Measurements from ENCODE around the gene WIZ. TPM values are rescaled to one million over a fixed set of nuclear protein-coding genes. Genes with fewer than 3 reads are reported as not detected.
"Not testable (repeated sequence)": the region's sequence is repeated elsewhere in the genome, so short reads cannot be mapped to it uniquely, and the experiment has no call there.

WIZ gene
- total and polyA plus RNA-seq, 2 experiments from 2014 or later: 8.9 to 39.5 TPM

- ATAC-seq (no peak), DNase-seq (ENCODE audit: low spot score) (no peak)
- H3K36me3 ChIP-seq (ENCODE audit: insufficient read depth): no peaks in the 10 kb centered on the region
- H3K9me2 ChIP-seq (ENCODE audit: insufficient read depth): no peaks in the 10 kb centered on the region
- no peaks in the 10 kb centered on the region for H3K4me1 ChIP-seq (ENCODE audit: insufficient read depth)
- Mint-ChIP-seq H3K27ac (no peak overlapping the region), H3K4me3 (no peak overlapping the region), H3K9me3 (peaks cover 71% of the 10 kb centered on the region), H3K36me3 (ENCODE audit: low read depth) (peaks cover 22% of the 10 kb centered on the region), H3K27me3 (ENCODE audit: insufficient read depth, low read depth, poor library complexity) (peaks cover 2% of the 10 kb centered on the region), H3K4me1 (no peaks in the 10 kb centered on the region)
- no peak overlapping the region for H3K27ac ChIP-seq (ENCODE audit: low read depth)
- H3K4me2 ChIP-seq: no peak overlapping the region
- no peaks in the 10 kb centered on the region for H4K20me1 ChIP-seq (replicated peaks; ENCODE audit: insufficient read depth)
- TF ChIP-seq EZH2phosphoT487 (IDR thresholded peaks at IDR 0.05; ENCODE audit: unreplicated experiment) (no peak), CREB1 (CRISPR knock-in tag; IDR thresholded peaks at IDR 0.05; ENCODE audit: low read depth) (no peak), POLR2AphosphoS5 (IDR thresholded peaks at IDR 0.05; ENCODE audit: low read depth) (no peak), ETS1 (IDR thresholded peaks at IDR 0.05) (no peak)
- H3K79me2 ChIP-seq (replicated peaks; ENCODE audit: insufficient read depth): no peaks in the 10 kb centered on the region
- no peak overlapping the region for H3K4me3 ChIP-seq
- H3K27me3 ChIP-seq (ENCODE audit: insufficient read depth): no peaks in the 10 kb centered on the region
- no peak overlapping the region for H2AFZ ChIP-seq
- H3F3A ChIP-seq (replicated peaks; ENCODE audit: low read depth): no peaks in the 10 kb centered on the region
These were observed 37.3 kb upstream of the WIZ start for GRCh38 chr19:15487038-15487437.

DNA sequence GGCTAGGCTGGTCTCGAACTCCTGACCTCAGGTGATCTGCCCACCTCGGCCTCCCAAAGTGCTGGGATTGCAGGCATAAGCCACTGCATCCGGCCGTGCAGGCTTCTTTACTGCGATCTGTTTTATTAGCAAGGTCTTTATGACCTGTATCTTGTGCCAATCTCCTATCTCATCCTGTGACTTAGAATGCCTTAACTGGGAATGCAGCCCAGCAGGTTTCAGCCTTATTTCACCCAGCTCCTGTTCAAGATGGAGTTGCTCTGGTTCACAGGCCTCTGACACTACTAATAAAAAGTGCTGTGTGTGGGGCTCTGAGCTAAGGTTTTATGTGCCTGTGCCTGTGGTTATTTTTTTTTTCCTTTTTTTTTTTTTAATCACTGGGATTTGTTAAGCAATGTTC lies 36.0 kb upstream of the WIZ start:
- not testable (repeated sequence) for H3K27ac Mint-ChIP-seq; H3K27me3 Mint-ChIP-seq (ENCODE audit: insufficient read depth, low read depth, poor library complexity); DNase-seq (ENCODE audit: low spot score); H3K4me1 ChIP-seq (ENCODE audit: insufficient read depth); H3F3A ChIP-seq (replicated peaks; ENCODE audit: low read depth); H3K4me1 Mint-ChIP-seq; H3K27me3 ChIP-seq (ENCODE audit: insufficient read depth); ATAC-seq; H3K27ac ChIP-seq (ENCODE audit: low read depth); H2AFZ ChIP-seq; H3K36me3 ChIP-seq (ENCODE audit: insufficient read depth); H3K4me2 ChIP-seq; H3K9me2 ChIP-seq (ENCODE audit: insufficient read depth); H3K79me2 ChIP-seq (replicated peaks; ENCODE audit: insufficient read depth); H3K4me3 ChIP-seq; H3K4me3 Mint-ChIP-seq; H4K20me1 ChIP-seq (replicated peaks; ENCODE audit: insufficient read depth)
- H3K36me3 Mint-ChIP-seq (ENCODE audit: low read depth): peaks cover 24% of the 10 kb centered on the region
- H3K9me3 Mint-ChIP-seq: peaks cover 77% of the 10 kb centered on the region

- not testable (repeated sequence) for H3K4me3 Mint-ChIP-seq; H3K4me2 ChIP-seq; H3K4me1 Mint-ChIP-seq; H3K27ac ChIP-seq (ENCODE audit: low read depth); H3K79me2 ChIP-seq (replicated peaks; ENCODE audit: insufficient read depth); H3K4me1 ChIP-seq (ENCODE audit: insufficient read depth); H3K36me3 ChIP-seq (ENCODE audit: insufficient read depth); H3K27ac Mint-ChIP-seq; DNase-seq (ENCODE audit: low spot score); H2AFZ ChIP-seq; H3K27me3 ChIP-seq (ENCODE audit: insufficient read depth); H3K4me3 ChIP-seq; H3F3A ChIP-seq (replicated peaks; ENCODE audit: low read depth); H3K9me2 ChIP-seq (ENCODE audit: insufficient read depth); ATAC-seq; H3K27me3 Mint-ChIP-seq (ENCODE audit: insufficient read depth, low read depth, poor library complexity); H4K20me1 ChIP-seq (replicated peaks; ENCODE audit: insufficient read depth)
- Mint-ChIP-seq H3K36me3 (ENCODE audit: low read depth) (peaks cover 33% of the 10 kb centered on the region), H3K9me3 (peaks cover 87% of the 10 kb centered on the region)
These were observed 31.2 kb upstream of the WIZ start for GRCh38 chr19:15480996-15481395.
